ENCODE results near the gene LZTS3. TPM values are rescaled to one million over a fixed set of nuclear protein-coding genes. Genes with fewer than 3 reads are reported as not detected.

The LZTS3 gene
- polyA plus RNA-seq, 2 of the 4 experiments (the other 2 are of a cell fraction) = 3.8 TPM

GRCh38 chr20:3167738-3168078, 5.6 kb downstream of the LZTS3 start:
- H3K9me3 ChIP-seq = no peaks in the 10 kb centered on the region
- 92% methylated on average over 24 of the region's 25 CpGs for WGBS (ENCODE audit: missing lambda C conversion rate)
- ChIA-PET POLR2A (no interaction called here), CTCF (interaction anchor here (0.6 kb wide), 1 partner anchor 50 kb away, joined by 3 read pairs; no protein-coding TSS in a partner anchor)
- TF ChIP-seq RFX5 (IDR thresholded peaks at IDR 0.05) (no peak), TFCP2L1 (CRISPR knock-in tag; IDR thresholded peaks at IDR 0.05) (no peak), GATA3 (IDR thresholded peaks at IDR 0.05; ENCODE audit: borderline replicate concordance) (no peak)
- peaks cover 6% of the 10 kb centered on the region for H3K4me1 ChIP-seq
- no peak for ATAC-seq
- H3K27ac ChIP-seq = no peak overlapping the region
- no peak overlapping the region for H3K4me3 ChIP-seq
- FAIRE-seq = no peak
- H3K4me2 ChIP-seq = no peak overlapping the region
- DNase-seq (ENCODE audit: low read depth in 1 of 2, low spot score in 1 of 2) = no peak

GRCh38 chr20:3166913-3167342, 6.4 kb downstream of the LZTS3 start:
- no peak for TF ChIP-seq RARB (CRISPR knock-in tag; IDR thresholded peaks at IDR 0.05)
- TF ChIP-seq POLR2A (IDR thresholded peaks at IDR 0.05; ENCODE audit: low read length) = no peak
- no peak for TF ChIP-seq CHD2 (IDR thresholded peaks at IDR 0.05; ENCODE audit: low read length, partially characterized antibody)
- TF ChIP-seq JUNB (IDR thresholded peaks at IDR 0.05) = no peak
- no peak for TF ChIP-seq CBX2 (IDR thresholded peaks at IDR 0.05; ENCODE audit: borderline replicate concordance, low read depth)
- no peak for TF ChIP-seq MYC (IDR thresholded peaks at IDR 0.05; ENCODE audit: borderline replicate concordance, low read length)
- TF ChIP-seq ZSCAN20 (CRISPR knock-in tag; IDR thresholded peaks at IDR 0.05) = no peak
- TF ChIP-seq ZFP36 (IDR thresholded peaks at IDR 0.05; ENCODE audit: borderline replicate concordance, partially characterized antibody) = no peak
- no peak for TF ChIP-seq NFE2L2 (conservative IDR thresholded peaks at IDR 0.05; ENCODE audit: low read length)
- no peak for TF ChIP-seq REST (IDR thresholded peaks at IDR 0.05)
- no peak for TF ChIP-seq RFX5 (IDR thresholded peaks at IDR 0.05)
- no peak for TF ChIP-seq ESRRA (IDR thresholded peaks at IDR 0.05; ENCODE audit: borderline replicate concordance, low read length)
- no peak for TF ChIP-seq HOXB5 (CRISPR knock-in tag; IDR thresholded peaks at IDR 0.05)
- no peak for TF ChIP-seq EP300 (IDR thresholded peaks at IDR 0.05)
- TF ChIP-seq HDAC2 (IDR thresholded peaks at IDR 0.05) = no peak
- TF ChIP-seq USF2 (IDR thresholded peaks at IDR 0.05) = no peak
- no peak for ATAC-seq
- Histone ChIP-seq H3K4me1 (no peaks in the 10 kb centered on the region), H3K27ac (no peak overlapping the region), H3K4me3 (no peak overlapping the region), H3K9me3 (no peaks in the 10 kb centered on the region), H3K4me2 (no peak overlapping the region)
- no peak for DNase-seq (ENCODE audit: low read depth in 1 of 2, low spot score in 1 of 2)
- ChIA-PET CTCF (interaction anchor here (0.6 to 1.1 kb wide), 3 partner anchors 12 to 113 kb away, joined by 3 to 4 read pairs (median 3); no protein-coding TSS in a partner anchor), POLR2A (interaction anchor here (0.6 kb wide), 1 partner anchor 24 kb away, joined by 4 read pairs; no protein-coding TSS in a partner anchor)
- FAIRE-seq = no peak
- WGBS (ENCODE audit: missing lambda C conversion rate) = 84% methylated on average over 6 of the region's 16 CpGs

GRCh38 chr20:3166338-3166912, 6.9 kb downstream of the LZTS3 start:
- Histone ChIP-seq H3K4me2 (no peak overlapping the region), H3K4me1 (no peaks in the 10 kb centered on the region), H3K9me3 (no peaks in the 10 kb centered on the region), H3K27ac (no peak overlapping the region), H3K4me3 (no peak overlapping the region)
- DNase-seq (ENCODE audit: low read depth in 1 of 2, low spot score in 1 of 2) (no peak), ATAC-seq (no peak), FAIRE-seq (no peak)
- 86% methylated on average over 6 of the region's 13 CpGs for WGBS (ENCODE audit: missing lambda C conversion rate)
- ChIA-PET CTCF (interaction anchor here (1.1 kb wide), 1 partner anchor 12 kb away, joined by 3 read pairs; no protein-coding TSS in a partner anchor), POLR2A (no interaction called here)
- TF ChIP-seq ATOH8 (CRISPR knock-in tag; IDR thresholded peaks at IDR 0.05; ENCODE audit: low read depth) (no peak), CEBPB (IDR thresholded peaks at IDR 0.05) (no peak), FOSL2 (IDR thresholded peaks at IDR 0.05) (no peak), FOSL2 (CRISPR knock-in tag; IDR thresholded peaks at IDR 0.05) (no peak), ZSCAN20 (CRISPR knock-in tag; IDR thresholded peaks at IDR 0.05) (no peak), CTCF (IDR thresholded peaks at IDR 0.05) (no peak), ESRRA (IDR thresholded peaks at IDR 0.05; ENCODE audit: borderline replicate concordance, low read length) (no peak), BCL3 (IDR thresholded peaks at IDR 0.05) (no peak), PBX3 (IDR thresholded peaks at IDR 0.05) (no peak), HES2 (IDR thresholded peaks at IDR 0.05) (no peak)

Data from A549 (cell line).